Effector CD4-positive, alpha-beta T cell (primary cell): ENCODE results near the gene CD74.

Experiments
- DNase-seq: peaks from one replicate; pipeline ENCODE4 v3.0.0-alpha.2; 2020

Gene CD74

DNA sequence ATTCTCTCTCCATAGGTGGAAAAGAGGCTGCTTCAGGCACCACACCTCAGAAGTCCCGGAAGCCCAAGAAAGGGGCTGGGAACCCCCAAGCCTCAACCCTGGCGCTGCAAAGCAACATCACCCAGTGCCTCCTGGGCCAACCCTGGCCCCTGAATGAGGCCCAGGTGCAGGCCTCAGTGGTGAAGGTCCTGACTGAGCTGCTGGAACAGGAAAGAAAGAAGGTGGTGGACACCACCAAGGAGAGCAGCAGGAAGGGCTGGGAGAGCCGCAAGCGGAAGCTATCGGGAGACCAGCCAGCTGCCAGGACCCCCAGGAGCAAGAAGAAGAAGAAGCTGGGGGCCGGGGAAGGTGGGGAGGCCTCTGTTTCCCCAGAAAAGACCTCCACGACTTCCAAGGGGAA, 16.4 kb downstream of the CD74 start:
- DNase-seq: no peak

DNA sequence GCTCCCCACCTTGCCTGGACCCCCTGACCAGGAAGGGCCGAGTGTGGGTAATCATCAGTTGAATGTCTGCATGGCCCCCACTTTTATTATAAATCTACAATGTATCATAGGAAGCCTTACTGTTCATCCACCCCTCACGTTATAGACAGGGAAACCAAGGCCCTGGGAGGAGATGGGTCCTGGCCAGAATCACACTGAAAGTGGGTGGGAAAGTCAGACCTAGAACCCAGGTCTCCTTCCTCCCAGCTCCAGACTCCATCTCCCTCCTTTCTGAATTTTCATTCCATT, 17.1 kb downstream of the CD74 start:
- DNase-seq: no peak

DNA sequence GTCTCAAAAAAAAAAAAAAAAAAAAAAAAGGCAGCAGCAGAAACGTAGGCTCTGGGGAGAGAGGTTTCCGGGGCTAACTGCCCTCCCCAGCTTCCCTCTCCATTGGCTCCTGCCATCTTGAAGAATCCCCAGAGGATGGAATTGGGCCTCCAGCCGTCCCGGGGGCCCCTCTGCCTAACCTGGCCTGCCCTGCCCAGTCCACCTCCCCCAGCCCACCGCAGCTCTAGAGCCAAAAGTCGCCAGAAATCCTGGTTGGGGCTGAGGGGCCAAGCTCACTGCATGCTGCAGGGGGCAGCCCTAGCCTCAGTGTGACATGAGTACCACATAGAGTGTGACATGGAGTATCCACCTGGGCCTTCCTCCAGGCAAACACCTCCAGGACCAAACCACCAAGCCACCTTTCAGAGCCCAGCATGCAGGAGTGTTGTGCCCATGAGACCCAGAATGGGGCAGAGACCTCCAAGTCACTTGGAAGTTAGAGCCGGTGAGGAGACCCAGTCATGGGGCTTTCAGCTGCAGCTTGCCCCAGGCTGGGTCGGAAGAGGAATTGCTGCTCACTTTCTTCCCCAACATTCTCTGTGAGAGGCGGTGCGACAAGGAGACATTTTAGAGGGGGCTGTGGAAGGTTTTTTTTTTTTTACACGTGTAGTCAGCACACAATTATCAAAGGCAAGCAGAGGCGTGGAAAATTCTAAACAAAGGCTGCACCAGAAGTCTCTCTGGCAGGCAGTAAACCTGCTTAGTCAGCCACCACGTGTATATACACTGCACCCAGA, 17.6 kb downstream of the CD74 start:
- DNase-seq: no peak

DNA sequence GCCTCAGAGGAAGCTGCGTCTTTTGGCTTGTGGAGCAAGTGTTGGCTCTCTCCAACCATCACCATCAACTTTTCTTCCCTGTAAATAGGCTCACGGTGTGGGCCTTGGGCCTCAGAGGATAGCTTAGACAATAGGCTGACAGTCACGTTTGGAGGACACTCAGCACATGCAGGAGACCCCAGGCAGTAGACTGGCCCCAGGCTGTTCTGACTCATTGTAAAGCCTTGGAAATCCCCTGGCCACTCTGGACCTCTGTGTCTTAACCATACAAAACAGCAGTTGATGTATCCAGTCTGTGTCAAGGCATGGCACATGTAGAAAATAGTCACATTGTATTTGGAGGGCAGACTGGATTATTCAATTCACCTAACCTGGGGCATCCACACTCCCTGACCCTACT, 18.6 kb downstream of the CD74 start:
- DNase-seq: no peak

DNA sequence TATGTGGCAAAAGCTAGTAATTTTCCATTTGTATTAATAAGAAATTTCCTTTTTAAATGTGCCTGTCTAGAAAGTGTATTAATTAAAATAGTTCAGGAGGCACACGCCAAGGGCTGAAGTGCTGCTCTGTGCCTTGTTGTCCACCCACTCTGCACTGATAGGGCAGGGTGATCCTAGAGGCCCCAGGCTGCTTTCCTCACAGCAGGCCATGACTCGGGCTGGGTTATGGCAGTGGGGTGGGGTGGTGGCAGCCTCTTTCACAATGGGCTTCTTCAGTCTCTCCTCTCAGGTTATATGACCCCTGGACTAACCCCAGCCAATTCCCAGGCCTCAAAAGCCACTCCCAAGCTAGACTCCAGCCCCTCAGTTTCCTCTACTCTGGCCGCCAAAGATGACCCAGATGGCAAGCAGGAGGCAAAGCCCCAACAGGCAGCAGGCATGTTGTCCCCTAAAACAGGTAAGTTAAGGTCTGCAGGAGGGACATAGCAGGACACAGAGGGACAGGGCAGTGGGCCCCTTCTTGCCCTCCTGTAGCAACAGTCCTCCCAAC, 19.5 kb downstream of the CD74 start:
- no peak for DNase-seq

DNA sequence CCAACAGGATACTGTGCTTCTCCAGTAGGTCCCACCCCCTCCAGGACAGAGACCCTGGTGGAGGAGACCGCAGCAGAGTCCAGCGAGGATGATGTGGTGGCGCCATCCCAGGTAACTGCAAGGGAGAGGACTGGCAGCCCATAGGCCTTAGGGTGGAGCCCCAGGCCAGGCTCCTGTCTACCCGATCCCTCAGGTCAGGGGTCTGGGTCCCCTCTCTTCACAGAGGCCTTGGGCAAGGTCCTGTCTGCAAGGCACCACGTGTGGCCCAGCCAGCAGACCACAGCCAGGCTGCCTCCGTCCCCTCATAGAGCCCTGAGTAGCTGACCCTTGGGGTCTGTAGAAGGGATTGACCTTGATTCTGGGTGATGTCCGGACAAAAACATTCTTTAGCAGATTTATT, 20.0 kb downstream of the CD74 start:
- DNase-seq: no peak

DNA sequence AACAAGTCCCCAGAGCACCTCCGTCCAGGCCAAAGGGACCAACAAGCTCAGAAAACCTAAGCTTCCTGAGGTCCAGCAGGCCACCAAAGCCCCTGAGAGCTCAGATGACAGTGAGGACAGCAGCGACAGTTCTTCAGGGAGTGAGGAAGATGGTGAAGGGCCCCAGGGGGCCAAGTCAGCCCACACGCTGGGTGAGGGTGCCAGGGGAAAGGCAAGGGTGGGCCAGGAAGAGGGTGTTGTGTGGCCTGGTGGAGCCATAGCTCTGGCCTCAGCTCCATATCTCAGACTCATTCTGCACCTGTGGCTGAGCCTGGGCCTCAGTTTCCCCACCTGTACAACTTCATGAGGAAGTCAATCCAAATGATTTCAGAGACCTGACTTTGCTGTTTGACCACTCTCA, 20.7 kb downstream of the CD74 start:
- no peak for DNase-seq

DNA sequence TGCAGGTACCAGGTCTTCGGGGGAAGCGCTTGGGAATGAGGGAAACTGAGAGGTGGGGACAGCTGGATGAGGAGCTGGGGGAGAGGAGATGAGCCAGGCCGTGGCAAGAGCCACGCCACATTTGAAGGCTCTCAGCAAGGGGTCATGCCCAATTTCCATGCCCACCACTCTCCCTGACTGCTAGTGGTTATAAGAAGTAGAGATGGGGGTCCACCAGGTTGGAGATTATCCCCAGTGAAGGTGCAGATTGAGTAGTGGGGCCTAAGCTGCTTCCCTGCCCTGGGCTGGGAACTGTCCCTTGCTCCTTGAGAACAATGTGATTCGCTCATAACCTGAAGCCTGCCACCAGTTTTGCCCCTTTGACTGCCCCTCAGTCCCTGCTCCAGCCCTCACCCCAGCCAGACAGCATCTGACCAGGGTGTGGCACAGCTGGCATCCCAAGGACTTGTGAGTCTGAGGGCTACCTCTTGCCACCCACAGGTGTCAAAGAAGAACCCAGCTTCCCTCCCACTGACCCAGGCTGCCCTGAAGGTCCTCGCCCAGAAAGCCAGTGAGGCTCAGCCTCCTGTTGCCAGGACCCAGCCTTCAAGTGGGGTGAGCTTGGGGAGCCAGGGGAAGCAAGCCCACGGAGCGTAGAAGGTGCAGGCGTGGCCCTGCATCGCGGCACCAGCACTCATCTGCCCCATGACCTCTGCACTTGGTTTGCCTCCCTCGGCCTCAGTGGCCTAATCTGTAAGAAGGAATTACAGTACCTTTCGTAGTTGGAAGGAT, 21.5 kb downstream of the CD74 start:
- no peak for DNase-seq

DNA sequence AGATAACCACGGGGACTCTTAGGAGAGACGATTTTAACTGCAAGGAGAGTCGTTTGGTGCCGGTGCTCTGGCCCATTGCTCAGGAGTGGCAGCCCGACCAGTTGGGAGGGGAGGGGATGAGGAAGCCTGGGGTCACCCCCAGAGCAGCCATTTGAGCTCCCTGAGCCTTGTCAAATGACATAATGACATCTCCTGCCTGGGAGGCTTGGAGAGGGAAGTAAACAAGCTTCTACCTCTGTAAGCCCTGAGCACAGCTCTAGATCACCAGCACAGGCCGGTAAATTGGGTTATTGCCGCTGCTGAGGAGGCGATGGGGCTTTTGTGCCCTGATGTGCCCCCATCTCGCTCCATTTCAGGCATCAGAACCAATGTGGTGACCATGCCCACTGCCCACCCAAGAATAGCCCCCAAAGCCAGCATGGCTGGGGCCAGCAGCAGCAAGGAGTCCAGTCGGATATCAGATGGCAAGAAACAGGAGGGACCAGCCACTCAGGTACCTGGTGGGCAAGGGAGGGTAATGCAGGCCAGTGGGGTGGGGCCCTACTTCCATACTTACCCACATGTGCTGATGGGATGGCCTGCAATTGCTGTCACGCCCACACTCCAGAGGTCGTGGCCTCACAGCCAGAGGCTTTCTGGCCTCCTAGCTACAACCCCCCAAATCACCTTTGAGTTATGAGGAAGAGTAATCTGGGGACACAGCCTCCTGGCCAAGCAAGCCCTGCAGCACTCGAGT, 23.0 kb downstream of the CD74 start:
- no peak for DNase-seq

DNA sequence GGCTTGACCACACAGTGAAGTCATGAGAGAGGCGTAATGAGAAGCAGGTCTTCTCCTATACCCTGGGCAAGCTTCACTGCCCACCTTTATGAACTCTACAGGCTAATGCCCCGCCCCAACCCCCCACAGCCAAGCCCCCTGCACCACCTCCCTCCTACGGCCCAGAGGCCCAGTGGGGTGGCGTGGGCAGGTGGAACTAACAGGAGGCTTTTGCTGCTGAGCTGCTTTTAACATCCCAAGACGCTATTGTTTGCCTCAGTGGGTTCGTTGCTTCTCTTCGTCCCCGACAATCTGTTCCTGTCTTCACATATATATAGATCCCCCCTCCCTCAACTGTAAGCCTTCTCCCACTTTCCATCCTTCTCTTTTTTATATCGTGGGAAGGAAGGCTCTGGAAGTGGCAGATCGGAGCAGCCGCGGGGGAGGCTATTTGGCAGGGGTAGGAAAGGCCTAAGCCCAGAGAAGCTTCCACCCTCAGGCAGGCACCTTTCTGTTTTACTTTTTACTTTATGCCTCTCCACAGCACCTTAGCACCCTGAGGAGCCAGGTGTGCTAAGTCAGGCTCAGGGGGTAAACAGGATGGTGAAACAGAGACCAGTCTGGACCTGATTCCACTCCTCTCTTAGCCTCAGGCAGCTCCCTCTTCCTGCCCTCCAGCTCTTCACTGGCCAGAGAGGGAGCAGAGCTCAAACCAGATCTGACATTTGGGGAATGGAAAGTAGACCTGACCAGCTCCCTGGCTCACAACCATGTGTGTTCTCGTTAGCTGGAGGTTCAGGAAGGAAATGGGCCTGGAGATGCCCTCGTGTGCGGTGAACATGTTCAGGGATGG, 26.5 kb downstream of the CD74 start:
- no peak for DNase-seq

DNA sequence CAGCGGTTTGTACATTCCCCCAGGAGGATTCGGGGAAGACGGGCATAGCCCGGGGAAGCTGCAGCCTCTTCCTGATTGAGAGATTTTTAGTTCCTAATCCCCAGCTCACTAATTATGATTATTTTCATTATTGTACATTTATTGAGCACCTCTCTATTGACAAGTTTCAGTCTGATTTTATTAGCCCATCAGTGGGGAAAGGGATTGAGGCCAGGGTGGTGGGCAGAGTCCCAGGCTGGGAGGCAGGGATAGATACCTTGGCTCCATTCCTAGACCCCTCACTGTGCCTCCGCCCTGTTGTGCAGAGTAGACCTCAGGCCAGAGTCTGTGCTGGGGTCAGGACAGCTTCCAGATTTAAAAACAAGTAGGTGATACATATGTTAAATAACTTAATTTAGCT, 28.0 kb downstream of the CD74 start:
- no peak for DNase-seq

DNA sequence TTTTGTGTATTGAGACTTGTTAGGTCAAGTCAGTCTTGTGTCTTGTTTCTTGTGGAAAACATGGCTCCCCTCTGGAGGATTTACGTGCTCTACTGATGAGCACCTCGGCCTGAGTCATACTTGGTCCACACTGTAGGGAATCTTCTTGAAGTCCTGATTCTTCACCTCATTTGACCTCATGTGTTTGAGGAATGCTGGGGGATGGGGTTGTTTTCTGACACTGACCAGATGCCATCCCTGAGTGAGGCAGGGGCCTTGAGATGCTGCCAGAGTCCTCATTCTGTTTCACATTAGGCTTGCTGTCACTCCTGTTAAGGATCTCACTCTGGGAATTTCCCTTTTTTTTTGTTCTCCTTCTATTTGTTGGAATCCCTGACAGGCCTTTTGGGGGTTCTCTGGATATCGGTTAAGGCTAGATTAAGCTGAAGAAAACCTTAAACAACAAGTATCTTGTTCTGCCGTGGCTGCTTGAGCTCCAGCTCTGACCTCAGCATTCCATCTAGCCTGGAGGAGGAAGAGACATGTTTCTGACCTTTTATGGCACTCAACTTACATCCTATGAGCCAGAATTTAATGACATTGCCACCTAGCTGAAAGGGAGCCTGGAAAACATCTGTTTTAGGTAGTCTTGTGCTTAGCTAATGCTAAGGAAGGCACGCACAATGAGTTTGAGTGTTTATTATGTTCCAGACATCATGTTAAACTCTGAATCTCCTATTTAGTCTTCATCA, 34.6 kb downstream of the CD74 start:
- no peak for DNase-seq

DNA sequence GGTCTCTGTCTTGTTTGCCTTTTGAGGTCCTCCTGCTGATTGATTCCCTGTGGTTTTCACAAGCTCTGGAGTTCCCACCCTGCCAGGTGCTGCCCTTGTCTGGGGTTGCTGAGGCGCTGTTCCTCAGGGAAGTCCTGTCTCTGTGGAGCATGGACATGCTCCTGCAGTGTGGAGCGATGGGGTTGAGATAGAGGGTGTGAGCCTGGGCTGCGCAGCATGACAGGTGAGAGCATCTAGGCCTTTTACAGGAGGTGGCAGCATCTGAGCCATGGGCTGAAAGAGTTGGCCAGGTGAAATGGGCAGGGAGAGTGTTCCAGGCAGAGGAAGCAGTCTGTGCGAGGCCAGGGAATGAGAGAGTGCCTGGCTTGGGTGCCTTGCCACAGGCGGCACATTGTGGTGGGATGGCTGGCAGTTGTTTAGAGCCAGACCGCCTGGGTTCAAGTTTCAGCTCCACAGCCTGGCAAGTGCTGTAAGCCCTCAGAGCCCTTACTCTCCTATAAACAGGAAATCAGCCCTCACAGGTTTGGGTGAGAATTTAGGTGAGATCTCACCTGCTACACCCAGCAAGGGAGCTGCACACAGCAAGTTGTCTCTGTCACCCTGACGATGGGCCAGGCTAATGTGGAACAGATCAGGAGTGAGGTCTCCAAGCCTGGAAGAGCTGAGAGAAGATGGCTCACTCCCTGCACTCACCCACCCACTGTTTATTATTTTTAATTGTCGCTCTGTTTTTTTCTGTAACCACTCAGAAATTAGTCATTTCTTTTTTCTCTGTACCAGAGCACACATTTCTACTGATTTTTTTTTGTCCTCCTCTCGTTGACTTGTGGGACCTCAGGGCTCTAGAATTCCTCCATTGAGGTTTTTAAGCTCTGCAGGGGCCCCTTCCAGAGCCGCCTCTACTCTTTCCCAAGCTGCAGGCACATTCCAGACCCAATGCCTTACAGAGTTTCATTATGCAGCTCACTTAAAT, 35.6 kb downstream of the CD74 start:
- no peak for DNase-seq

DNA sequence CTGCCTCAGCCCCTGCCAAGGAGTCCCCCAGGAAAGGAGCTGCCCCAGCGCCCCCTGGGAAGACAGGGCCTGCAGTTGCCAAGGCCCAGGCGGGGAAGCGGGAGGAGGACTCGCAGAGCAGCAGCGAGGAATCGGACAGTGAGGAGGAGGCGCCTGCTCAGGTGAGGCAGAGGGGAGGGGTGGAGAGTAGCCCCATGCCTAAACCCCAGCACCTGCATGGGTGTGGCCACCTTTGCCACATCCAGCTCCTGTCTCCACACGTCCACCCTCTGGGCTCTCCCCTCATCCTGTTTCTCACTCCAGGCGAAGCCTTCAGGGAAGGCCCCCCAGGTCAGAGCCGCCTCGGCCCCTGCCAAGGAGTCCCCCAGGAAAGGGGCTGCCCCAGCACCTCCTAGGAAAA, 38.1 kb downstream of the CD74 start:
- DNase-seq: no peak

DNA sequence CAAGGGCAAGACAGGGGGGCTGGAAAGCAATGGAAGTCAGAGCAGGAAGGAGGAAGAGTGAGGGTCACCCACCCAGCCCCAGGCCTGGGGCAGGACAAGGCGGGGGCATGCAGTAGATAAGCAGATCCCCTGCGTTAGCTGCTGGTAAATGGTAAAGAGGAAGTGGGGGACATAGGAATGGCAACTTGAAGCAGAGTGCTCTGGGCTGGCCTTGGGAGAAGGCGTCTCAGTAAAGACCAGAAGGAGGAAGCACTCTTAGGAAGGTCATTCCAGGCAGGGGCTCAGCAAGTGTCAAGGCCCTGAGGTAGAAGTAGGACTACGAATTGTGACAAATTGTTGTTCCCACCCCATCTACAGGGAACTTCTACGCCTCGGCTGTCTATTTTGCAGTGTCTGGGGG, 40.1 kb downstream of the CD74 start:
- no peak for DNase-seq

DNA sequence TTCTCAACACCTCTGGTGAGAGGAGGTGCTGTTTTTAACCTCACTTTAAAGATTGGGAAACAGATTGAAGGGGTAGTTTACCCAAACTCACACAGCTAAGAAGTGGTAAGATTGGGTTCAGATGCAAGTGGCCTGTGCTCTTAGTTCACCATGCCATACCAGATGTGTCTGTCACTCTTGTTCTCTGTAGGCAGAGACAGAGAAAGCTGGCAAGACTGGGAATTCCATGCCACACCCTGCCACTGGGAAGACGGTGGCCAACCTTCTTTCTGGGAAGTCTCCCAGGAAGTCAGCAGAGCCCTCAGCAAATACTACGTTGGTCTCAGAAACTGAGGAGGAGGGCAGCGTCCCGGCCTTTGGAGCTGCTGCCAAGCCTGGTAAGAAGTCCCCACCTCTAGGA, 44.2 kb downstream of the CD74 start:
- DNase-seq: no peak

DNA sequence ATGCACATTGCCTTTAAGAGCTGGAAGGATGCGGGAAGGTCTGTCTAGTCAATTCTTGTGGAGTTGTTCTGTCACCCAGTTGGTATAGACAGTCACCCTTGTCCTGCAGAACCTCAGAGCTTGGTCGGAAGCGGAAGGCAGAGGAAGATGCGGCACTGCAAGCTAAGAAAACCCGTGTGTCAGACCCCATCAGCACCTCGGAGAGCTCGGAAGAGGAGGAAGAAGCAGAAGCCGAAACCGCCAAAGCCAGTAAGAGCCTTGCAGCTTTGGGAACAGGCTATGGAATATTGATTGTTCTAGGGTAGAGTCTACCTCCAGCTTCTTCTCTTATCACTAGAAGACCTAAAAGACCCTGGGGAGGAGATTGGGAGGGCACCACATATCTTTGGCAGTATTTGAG, 48.7 kb downstream of the CD74 start:
- no peak for DNase-seq

DNA sequence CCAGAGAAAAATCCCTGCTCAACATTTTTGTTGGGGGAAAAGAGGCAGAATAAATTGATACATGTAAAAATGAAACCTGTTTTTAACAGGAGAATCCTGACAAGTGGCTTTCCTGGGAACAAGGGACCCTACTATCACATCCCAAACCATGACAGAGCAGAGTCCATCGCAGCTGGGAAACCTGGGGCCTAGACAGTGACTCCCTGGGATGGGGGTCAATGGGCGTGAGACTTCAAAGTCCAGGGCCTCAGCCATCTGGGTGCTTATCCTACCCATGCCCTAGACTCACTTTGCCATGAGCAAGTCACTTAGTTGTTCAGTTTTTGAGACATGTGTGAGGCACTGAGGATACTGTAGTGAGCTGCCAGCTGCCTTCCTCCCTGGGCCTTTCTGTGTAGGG, 49.5 kb downstream of the CD74 start:
- no peak for DNase-seq

DNA sequence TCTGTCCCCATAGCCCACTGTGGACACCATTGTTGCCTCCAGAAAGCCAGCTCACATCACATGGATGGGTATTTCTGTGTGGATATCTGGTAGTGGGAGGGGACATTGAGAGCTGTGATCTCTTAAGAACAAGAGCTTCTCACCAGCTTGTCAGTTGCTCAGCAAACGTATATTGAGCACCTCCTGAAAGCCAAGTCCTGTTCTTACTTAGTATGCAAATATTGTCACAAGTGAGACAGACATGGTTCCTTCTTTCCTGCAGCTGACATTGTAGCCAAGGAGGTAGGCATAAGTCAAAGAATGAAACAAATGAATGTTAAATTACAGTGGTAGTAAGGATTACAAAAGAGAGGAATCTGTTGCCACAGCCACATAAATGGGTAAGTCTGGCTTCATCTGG, 51.4 kb downstream of the CD74 start:
- DNase-seq: no peak

DNA sequence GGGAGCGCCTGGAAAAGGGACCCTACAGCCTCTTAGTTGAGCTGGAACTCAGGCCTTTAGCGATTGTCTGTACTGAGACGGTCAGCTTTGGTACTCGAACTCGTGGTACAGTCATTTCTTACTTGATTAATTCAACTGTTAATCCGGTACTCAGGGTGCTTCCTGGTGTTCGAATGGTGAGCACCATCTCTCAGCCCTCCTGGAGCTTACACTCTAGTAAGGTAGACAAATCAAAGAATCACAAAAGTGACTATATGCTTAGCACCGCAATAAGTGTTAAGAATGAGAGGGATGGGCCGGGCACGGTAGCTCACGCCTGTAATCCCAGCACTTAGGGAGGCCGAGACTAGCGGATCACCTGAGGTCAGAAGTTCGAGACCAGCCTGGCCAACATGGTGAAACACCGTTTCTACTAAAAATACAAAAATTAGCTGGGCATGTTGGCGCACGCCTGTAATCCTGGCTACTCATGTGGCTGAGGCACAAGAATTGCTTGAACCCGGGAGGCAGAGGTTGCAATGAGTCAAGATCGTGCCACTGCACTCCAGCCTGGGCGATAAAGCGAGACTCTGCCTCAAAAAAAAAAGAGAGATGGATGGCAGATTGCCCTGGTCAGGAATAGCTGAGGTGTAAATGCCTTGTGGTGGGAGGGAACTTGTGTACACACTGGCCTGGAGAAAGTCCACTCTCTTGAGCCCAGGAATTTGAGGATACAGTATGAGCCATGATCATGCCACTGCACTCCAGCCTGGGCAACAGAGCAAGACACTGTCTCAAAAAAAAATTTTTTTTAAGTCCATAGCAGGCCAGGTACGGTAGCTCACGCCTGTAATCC, 54.2 kb downstream of the CD74 start:
- no peak for DNase-seq
